Esophagus muscularis mucosa (tissue), 4 donors: Measurements from ENCODE around the gene USP38.
"Not testable (repeated sequence)": the region's sequence is repeated elsewhere in the genome, so short reads cannot be mapped to it uniquely, and the experiment has no call there.

ENCODE experiments used
- CTCF ChIP-seq, 3 experiments: fragments of 200-600 bp in 2 of 3; fragments of 450-650 bp in 1 of 3; sonication (generic) in 2 of 3; IDR thresholded peaks; one replicate each; pipeline ENCODE4 v1.5.1; 2017 to 2019; ENCODE audit warnings: antibody characterized with exemption in 3 of 3, mild to moderate bottlenecking in 2 of 3, moderate library complexity in 1 of 3
- EP300 ChIP-seq: sonication (generic); formaldehyde crosslinking; IDR thresholded peaks from one replicate; pipeline ENCODE4 v1.6.1; 2017; ENCODE audit warnings: antibody characterized with exemption
- POLR2A ChIP-seq: fragments of 450-650 bp; IDR thresholded peaks from one replicate; pipeline ENCODE4 v1.6.1; 2017; ENCODE audit warnings: antibody characterized with exemption, moderate library complexity, mild to moderate bottlenecking, low read depth
- POLR2AphosphoS5 ChIP-seq, 2 donors: sonication (generic); formaldehyde crosslinking; IDR thresholded peaks; one replicate each; pipeline ENCODE4 v1.6.1; 2017; ENCODE audit warnings: antibody characterized with exemption in 2 of 2

DNA sequence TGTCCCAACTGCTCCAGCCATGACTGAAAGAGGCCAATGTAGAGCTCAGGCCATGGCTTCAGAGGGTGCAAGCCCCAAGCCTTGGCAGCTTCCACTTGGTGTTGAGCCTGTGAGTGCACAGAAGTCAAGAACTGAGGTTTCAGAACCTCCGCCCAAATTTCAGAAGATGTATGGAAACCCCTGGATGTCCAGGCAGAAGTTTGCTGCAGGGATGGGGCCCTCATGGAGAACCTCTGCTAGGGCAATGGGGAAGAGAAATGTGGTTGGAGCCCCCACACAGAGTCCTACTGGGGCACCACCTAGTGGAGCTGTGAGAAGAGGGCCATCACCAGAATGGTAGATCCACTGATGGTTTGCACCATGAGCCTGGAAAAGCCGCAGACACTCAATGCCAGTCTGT is 83.0 kb downstream of the USP38 start:
- not testable (repeated sequence) for TF ChIP-seq CTCF (IDR thresholded peaks at IDR 0.05); POLR2A; POLR2AphosphoS5 (IDR thresholded peaks at IDR 0.05); EP300
